ENCODE measurements around the gene SPEF2. TPM values are rescaled to one million over a fixed set of nuclear protein-coding genes. Genes with fewer than 3 reads are reported as not detected.

The SPEF2 gene
- total RNA-seq, 2 experiments from 2014 or later, result 0.03 TPM; not detected in 1

GRCh38 chr5:35593338-35593737 is 24.3 kb upstream of the SPEF2 start:
- H3K36me3 ChIP-seq (ENCODE audit: insufficient read depth, low read length), result no peaks in the 10 kb centered on the region
- CTCF ChIA-PET (ENCODE audit: unreplicated experiment), result no interaction called here
- no peak for DNase-seq (ENCODE audit: low spot score)

DNA sequence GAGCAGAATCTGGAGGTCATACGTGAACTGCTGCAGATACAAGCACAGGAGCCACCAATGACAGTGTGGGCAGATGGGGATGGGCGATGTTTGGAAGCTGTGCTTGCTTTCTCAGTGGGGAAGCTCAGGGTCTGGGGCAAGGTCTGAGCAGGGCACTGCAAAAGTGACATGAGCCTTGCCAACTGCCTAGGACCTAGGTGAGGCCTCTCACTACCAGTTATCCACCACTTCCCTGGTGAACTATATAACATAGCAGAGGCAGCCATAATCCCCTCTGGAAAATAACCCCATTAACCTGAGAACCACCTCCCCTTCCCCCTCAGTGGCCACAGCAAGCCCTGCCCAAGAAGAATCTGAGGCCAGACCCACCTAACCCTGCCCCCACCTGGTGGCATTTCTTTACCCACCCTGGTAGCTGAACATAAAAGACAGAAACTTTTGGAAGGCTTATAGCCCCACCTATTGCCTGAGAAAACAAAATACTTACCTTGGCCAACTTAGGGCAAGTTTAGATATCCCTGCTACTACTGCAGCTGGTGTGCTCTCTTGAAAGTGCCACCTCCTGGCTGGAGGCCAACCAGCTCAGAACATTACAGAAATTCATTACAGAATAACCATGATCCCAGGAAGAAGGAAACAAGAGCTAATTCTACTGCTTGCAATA is 18.8 kb upstream of the SPEF2 start:
- Histone ChIP-seq H4K20me1 (ENCODE audit: insufficient read depth, low read length) (no peaks in the 10 kb centered on the region), H3K9me2 (ENCODE audit: insufficient read depth, low read length) (no peaks in the 10 kb centered on the region), H3K36me3 (ENCODE audit: insufficient read depth, low read length) (no peaks in the 10 kb centered on the region), H3K79me2 (ENCODE audit: insufficient read depth, low read depth, low read length) (no peaks in the 10 kb centered on the region), H3K4me3 (ENCODE audit: low read depth, low read length, poor library complexity, severe bottlenecking) (no peak overlapping the region), H3K4me2 (ENCODE audit: low read length) (no peak overlapping the region), H3K9me3 (ENCODE audit: low read length) (no peaks in the 10 kb centered on the region), H3K4me1 (ENCODE audit: insufficient read depth, low read length, poor library complexity, severe bottlenecking) (no peaks in the 10 kb centered on the region), H2AFZ (ENCODE audit: low read length) (no peak overlapping the region), H3K27ac (ENCODE audit: low read depth, low read length, poor library complexity, severe bottlenecking) (no peak overlapping the region)
- BruUV-seq (replicated peaks), result no TSS peak
- intact Hi-C loops (cut with micrococcal nuclease; ENCODE audit: unreplicated experiment), result no loop called here
- TF ChIP-seq EZH2phosphoT487 (IDR thresholded peaks at IDR 0.05; ENCODE audit: borderline replicate concordance, low read depth, low read length), result no peak
- TF ChIP-seq, protein P1, sequence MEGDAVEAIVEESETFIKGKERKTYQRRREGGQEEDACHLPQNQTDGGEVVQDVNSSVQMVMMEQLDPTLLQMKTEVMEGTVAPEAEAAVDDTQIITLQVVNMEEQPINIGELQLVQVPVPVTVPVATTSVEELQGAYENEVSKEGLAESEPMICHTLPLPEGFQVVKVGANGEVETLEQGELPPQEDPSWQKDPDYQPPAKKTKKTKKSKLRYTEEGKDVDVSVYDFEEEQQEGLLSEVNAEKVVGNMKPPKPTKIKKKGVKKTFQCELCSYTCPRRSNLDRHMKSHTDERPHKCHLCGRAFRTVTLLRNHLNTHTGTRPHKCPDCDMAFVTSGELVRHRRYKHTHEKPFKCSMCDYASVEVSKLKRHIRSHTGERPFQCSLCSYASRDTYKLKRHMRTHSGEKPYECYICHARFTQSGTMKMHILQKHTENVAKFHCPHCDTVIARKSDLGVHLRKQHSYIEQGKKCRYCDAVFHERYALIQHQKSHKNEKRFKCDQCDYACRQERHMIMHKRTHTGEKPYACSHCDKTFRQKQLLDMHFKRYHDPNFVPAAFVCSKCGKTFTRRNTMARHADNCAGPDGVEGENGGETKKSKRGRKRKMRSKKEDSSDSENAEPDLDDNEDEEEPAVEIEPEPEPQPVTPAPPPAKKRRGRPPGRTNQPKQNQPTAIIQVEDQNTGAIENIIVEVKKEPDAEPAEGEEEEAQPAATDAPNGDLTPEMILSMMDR (conservative IDR thresholded peaks at IDR 0.05; ENCODE audit: low read length), result peak; percentile 52
- ChIA-PET POLR2A (no interaction called here), CTCF (ENCODE audit: unreplicated experiment) (no interaction called here)
- DNase-seq (ENCODE audit: low spot score), result peak; percentile 18

More at GRCh38 chr5:35593338-35593737, 24.3 kb upstream of the SPEF2 start:
- POLR2A ChIA-PET, result no interaction called here
- Histone ChIP-seq H3K9me3 (ENCODE audit: low read length) (no peaks in the 10 kb centered on the region), H2AFZ (ENCODE audit: low read length) (no peak overlapping the region), H3K4me1 (ENCODE audit: insufficient read depth, low read length, poor library complexity, severe bottlenecking) (no peaks in the 10 kb centered on the region), H3K4me2 (ENCODE audit: low read length) (no peak overlapping the region), H3K27ac (ENCODE audit: low read depth, low read length, poor library complexity, severe bottlenecking) (no peak overlapping the region), H4K20me1 (ENCODE audit: insufficient read depth, low read length) (no peaks in the 10 kb centered on the region), H3K79me2 (ENCODE audit: insufficient read depth, low read depth, low read length) (no peaks in the 10 kb centered on the region), H3K9me2 (ENCODE audit: insufficient read depth, low read length) (no peaks in the 10 kb centered on the region), H3K4me3 (ENCODE audit: low read depth, low read length, poor library complexity, severe bottlenecking) (no peak overlapping the region)
- intact Hi-C loops (cut with micrococcal nuclease; ENCODE audit: unreplicated experiment), result no loop called here
- no TSS peak for BruUV-seq (replicated peaks)
- TF ChIP-seq, protein P1 (conservative IDR thresholded peaks at IDR 0.05; ENCODE audit: low read length), result no peak
- TF ChIP-seq EZH2phosphoT487 (IDR thresholded peaks at IDR 0.05; ENCODE audit: borderline replicate concordance, low read depth, low read length), result no peak

DNA sequence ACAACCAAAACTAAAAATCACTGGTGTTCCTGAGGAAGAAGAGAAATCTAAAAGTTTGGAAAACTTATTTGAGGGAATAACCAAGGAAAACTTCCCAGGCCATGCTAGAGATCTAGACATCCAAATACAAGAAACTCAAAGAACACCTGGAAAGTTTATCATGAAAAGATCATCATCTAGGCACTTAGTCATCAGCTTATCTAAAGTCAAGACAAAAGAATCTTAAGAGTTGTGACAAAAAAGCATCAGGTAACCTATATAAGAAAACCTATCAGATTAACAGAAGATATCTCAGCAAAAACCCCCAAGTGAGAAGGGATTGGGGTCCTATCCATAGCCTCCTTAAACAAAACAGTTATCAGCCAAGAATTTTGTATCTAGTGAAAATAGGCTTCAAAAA is 17.1 kb upstream of the SPEF2 start:
- intact Hi-C loops (cut with micrococcal nuclease; ENCODE audit: unreplicated experiment), result no loop called here
- no peak overlapping the region for H3K4me2 ChIP-seq (ENCODE audit: low read length)
- H3K9me3 ChIP-seq (ENCODE audit: low read length), result no peaks in the 10 kb centered on the region
- no peak overlapping the region for H3K4me3 ChIP-seq (ENCODE audit: low read depth, low read length, poor library complexity, severe bottlenecking)
- H3K36me3 ChIP-seq (ENCODE audit: insufficient read depth, low read length), result no peaks in the 10 kb centered on the region
- TF ChIP-seq EZH2phosphoT487 (IDR thresholded peaks at IDR 0.05; ENCODE audit: borderline replicate concordance, low read depth, low read length), result no peak
- TF ChIP-seq, protein P1 (conservative IDR thresholded peaks at IDR 0.05; ENCODE audit: low read length), result no peak
- no TSS peak for BruUV-seq (replicated peaks)
- no peak for DNase-seq (ENCODE audit: low spot score)
- no peak overlapping the region for H3K27ac ChIP-seq (ENCODE audit: low read depth, low read length, poor library complexity, severe bottlenecking)
- H3K9me2 ChIP-seq (ENCODE audit: insufficient read depth, low read length), result no peaks in the 10 kb centered on the region
- H2AFZ ChIP-seq (ENCODE audit: low read length), result no peak overlapping the region
- ChIA-PET POLR2A (interaction anchor here (0.6 kb wide), 1 partner anchor 946 kb away, joined by 3 read pairs; no protein-coding TSS in a partner anchor), CTCF (ENCODE audit: unreplicated experiment) (no interaction called here)
- no peaks in the 10 kb centered on the region for H3K79me2 ChIP-seq (ENCODE audit: insufficient read depth, low read depth, low read length)
- no peaks in the 10 kb centered on the region for H3K4me1 ChIP-seq (ENCODE audit: insufficient read depth, low read length, poor library complexity, severe bottlenecking)
- H4K20me1 ChIP-seq (ENCODE audit: insufficient read depth, low read length), result no peaks in the 10 kb centered on the region
